GM19351 (cell line): ENCODE measurements around the gene GPR152.
"Not testable (repeated sequence)": the region's sequence is repeated elsewhere in the genome, so short reads cannot be mapped to it uniquely, and the experiment has no call there.

Experiments used
- ATAC-seq: cut with Tn5 transposase; IDR thresholded peaks from one replicate; pipeline ENCODE4 v1.9.1; 2021; ENCODE audit warnings: mild to moderate bottlenecking, moderate library complexity; ENCODE audit not compliant: unreplicated experiment

The GPR152 gene

DNA sequence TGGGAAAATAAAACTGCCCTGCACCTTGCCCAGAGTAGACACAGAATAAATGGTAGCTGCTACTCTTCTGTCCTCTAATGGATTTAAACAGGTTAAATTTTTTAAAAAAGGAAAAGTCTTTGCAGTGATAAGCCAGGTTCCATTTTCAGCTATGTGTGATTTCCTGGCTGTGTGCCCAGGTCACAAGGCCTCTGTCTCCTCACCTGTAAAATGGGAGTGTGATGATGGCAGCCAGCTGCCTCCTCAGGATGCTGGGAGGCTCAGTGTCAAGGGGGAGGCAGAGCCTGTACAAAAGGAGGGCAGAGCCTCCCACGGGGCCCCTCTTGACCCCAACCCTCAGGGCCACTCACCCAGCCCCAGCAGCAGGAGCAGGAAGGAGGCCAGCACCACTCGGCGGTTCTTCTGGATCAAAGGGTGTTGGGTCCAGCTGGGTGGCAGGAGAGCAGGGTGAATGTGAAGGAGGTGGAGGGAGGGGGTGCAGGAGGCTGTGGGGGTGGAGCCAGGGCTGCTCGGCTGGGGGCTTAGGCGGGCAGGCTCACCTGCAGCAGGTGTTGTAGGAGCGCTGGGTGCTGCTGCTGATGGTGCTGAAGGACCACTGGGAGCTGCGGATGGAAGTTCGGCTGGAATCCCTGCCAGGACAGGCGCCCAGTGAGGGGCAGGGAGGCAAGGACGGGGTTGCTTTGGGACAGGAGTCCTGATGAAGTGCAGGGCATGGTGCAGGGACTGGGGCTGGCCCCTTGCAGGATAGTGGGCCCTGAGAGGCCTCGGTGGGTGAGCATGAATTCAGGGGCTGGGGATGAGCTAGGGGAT lies 14.6 kb upstream of the GPR152 start:
- no peak for ATAC-seq

DNA sequence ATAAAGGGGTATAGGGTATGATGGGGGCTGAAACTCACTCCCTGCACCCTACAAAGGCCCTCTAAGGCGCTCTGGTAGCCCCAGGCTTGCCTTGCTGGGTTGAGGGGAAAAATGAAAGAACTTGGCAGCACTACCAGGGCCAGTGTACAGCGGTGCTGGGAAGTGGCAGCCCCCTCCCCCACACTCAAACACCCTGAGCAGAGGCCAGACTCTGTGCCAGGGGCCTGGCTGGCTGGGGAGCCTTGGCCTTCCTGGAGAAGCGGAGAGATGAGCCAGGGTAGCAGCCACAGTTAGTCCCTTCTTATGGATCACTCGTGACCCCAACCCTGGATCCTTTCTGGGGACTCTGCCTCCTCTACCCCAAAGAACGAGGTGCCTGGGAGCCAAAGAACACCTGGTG lies 13.8 kb upstream of the GPR152 start:
- no peak for ATAC-seq

DNA sequence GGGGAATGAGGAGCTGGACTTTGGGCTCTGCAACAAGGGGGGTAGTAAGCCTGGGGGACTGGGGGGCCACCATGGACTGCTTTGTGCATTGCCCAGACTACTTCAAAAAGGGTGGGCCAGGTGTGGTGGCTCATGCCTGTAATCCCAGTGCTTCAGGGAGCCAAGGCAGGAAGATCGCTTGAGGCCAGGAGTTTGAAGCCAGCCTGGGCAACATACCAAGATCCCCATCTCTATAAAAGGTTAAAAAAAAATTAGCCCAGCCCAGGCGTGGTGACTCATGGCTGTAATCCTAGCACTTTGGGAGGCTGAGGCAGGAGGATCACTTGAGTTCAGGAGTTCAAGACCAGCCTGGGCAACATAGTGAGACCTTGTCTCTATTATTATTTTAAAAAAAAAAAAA lies 13.0 kb upstream of the GPR152 start:
- ATAC-seq: not testable (repeated sequence)

DNA sequence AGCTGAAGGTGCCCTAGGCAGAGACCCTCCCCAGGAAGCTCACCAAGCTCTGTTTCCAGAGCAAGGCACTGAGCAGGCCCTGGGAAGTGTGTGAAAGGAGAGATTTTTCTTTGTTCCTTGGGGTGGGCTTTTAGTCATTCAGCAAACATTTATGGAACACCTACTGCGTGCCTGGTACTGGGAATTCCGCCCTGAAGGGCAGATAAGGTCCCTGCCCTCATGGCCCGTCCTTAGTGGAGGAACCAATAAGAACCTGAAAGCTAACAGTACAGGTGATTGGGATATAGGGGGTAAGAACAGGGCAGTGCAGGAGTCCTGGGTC lies 12.6 kb upstream of the GPR152 start:
- no peak for ATAC-seq

DNA sequence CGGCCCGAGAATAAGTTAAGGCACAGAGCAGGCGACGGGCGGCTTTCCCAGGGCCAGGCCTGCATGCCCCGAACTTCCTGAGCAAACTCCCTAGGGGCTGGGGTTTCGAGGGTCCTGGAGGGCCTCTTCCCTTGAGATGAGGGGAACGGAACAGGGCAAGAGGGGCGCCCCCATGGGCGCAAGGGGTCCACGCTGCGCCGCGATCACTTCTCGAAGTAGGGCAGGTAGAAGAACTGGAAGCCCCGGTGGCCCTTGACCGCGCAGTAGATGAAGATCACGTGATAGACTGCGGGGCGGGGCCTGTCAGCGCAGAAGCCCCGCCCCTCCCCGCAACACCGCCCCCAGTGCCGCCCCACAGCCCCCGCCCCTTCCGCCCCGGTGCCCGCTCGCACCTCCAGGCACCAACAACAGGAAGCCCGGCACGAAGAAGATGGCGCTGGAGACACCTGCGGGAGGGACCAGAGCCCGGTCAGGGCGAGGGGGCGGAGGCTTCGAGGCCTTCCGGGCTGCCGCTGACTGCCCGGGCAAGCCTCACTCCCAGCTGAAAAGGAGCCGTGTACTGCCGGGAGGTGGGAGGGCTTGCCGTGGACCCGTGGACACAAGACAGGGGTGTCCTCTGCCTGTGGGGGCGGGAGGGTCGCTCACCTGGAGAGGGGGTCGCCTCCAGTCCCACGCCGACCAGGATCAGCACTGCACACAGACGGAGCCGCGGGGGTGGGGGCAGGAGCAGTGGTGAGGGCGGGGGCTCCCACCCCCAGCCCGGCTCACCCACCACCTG lies 12.1 kb upstream of the GPR152 start:
- ATAC-seq: peak; percentile 55

DNA sequence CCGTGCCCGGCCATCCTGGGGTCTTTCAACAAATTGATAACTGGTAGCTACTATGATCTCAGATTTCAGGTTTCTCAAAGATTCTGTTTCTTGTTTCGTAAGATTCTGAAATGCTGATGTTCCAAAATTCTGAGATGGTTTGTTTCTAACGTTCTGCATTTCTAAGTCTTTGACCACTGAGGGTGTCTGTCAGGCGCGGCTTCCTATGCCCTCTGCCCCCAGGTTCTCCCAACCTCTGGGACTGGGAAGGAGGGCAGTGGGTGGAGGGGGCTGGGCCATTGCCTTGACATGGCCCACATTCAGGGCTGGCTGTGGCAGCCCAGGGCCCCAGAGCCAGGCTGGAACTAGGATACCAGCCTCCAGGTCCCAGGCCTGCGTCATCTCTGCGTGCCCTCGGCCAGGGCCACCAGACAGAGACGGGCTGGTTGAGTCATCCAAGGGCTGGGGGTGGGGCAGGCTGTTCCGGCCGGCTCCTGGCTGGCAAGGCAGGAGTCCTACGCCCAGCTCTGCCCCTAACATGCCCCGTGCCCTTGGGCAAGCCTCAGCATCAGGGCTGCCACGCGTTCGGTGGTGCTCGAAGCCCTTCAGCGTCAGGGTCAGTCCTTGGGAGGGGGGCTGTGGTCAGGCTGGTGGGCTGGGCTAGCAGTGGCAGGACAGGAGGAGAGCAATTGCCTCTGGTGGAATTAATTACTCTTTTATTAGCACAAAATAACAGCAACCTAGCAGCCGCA lies 11.3 kb upstream of the GPR152 start:
- no peak for ATAC-seq

DNA sequence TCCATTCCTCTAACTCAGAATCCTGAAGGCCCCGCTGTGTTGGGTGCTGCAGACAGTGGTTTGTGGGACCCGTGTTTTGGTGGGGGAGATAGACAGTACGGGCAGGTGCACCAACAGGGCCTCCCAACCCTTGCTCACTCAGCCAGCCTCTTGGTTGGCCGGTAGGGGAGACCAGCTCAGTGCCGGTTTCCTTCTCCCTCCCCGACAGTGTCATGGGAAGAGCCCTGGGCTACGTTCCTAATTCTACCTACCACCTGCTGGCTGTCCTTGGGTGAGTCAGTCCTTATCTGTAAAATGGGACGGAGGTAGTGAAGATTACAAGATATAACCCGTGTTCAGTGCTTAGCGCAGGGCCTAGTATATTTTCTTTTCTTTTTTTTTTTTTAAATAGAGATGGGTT lies 10.7 kb upstream of the GPR152 start:
- no peak for ATAC-seq

DNA sequence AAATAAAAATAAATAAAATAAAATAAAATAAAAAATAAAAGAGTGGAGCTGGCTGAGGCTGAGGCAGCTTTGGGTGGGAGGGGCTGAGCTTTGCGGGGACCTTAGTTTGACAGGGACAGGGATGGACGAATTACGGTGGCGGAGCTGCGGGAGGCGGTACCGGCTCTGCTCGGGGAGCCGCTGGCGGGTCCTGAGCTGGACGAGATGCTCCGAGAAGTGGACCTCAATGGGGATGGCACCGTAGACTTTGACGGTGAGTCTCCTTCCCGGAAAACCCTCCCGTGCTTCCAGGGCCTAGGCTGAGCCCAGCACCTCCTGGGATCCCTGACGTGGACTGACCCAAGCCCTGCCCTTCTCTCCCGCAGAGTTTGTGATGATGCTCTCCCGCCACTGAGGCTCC lies 5.7 kb upstream of the GPR152 start:
- ATAC-seq: no peak

DNA sequence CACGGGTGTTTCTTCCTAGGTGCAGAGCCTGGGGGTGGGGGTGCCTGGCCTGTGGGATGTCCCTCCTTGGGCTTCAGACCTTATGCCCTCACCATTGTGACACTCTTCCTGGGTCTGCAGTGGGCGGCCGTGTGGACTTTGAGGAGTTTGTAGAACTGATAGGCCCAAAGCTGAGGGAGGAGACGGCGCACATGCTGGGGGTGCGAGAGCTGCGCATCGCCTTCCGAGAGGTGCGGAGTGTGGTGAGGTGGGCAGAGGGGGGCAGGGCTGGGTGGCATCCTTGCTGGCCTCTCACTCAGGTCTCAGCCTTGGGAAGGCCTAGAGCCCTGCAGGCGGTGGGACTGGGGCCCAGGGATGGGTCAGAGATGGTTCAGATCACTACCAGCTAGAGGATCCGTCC lies 4.9 kb upstream of the GPR152 start:
- ATAC-seq: no peak

DNA sequence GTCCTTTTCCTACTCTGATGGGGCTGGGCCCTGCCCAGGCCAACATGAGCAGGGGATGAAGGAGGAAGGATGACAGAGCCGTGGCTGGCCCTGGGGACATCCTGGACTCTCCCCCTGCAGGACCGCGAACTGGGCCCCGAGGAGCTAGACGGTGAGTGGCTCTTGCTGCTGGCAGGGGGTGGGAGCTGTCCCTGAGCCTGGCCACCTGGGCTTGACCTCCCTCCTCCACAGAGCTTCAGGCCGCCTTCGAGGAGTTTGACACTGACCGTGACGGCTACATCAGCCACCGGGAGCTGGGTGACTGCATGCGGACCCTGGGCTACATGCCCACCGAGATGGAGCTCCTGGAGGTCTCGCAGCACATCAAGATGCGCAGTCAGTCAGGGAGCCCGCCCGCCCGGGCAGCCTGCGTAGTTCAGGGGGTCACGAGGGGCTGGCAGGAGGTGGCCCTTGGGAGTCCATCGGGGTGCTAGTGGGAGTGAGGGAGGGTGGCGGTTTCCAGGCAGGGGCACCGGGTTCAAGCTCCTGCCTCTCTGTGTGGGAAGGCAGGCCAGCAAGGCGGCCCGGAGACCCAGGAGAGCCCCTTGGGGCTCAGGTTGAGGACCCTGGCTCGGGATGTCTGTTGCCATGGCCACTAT lies 3.7 kb upstream of the GPR152 start:
- ATAC-seq: no peak

DNA sequence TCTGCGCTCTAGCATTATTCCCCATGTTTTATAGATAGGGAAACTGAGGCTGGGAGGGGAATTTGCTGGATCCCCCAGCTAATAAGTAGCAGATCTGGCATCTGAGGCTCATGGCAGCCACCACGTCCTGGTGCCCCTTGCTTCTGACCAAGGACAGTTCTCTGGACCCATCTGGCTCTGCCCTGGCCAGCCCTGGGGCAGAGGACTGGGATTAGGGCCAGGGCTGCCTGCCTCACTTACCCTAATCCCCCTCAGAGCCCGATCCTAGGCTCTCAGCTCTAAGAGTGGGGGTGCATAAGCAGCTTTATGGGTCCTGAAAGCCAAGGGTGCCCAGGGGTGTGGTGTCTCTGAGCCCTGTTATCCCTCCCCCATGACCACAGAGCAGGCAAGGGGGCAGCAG lies 2.5 kb upstream of the GPR152 start, which contains the start of gene CABP4:
Gene CABP4 (plus strand): TSS at position 301 of the 400 bp plus-strand sequence. CDS start 70 bp downstream, at position 371.
- ATAC-seq: no peak

DNA sequence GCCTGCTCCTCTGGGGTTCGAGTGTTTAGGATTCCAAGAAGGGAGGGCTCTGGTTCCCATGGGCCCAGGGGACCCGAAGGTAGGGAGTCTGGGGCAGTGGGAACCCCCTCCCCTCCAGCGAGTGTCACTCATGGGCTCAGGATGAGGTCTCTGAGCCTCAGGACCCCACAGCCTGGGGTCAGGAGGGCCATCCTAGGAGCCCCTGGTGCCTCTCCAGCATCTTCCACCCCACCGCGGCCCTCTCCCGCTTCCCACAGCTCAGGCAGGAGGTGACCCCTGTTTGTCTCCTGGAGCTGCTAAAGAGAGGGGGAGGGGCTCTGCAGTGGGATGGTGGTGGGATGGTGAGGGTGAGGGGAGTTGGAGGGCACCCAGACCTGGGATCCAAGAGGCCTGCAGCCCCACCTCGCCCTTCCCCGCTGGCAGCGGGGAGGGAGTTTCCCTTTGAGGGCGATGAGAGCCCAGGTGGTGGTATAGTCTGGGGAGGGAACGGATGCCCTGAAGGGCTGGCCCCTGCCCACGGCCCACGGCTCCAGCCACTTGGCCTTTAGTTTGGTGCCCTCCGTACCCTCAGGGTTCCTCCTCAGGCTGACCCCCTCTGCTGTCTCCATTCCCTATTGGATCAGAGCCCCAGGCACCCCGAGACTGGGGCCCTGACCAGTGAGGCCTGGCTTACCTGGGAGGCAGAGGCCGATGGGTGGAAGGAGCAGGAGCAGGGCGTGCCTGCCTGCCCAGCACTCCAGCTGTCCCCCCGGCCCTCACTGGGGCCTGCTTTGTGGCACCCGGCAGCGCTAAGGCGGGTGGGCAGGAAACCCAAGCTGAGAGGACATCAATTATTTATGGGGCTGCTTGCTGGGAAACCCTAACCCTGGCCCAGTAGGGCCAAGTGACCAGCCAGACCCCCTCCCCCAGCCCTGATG lies 1.5 kb upstream of the GPR152 start:
- no peak for ATAC-seq

DNA sequence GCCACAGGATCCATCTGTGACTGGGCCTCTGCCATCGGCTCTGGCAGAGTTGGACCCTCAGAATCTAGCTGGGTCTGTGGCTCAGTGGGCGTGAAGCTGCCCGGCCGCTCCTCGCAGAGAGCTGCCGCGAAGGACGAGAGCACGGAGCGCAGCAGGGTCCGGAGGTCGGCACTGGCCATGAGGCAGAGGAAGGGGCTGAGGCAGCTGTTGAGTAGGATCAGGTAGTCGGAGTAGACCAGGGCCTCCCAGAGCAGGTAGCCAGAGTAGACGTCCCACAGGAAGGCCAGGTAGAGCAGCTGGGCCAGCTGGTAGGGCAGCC lies 912 bp downstream of the GPR152 start:
- no peak for ATAC-seq

DNA sequence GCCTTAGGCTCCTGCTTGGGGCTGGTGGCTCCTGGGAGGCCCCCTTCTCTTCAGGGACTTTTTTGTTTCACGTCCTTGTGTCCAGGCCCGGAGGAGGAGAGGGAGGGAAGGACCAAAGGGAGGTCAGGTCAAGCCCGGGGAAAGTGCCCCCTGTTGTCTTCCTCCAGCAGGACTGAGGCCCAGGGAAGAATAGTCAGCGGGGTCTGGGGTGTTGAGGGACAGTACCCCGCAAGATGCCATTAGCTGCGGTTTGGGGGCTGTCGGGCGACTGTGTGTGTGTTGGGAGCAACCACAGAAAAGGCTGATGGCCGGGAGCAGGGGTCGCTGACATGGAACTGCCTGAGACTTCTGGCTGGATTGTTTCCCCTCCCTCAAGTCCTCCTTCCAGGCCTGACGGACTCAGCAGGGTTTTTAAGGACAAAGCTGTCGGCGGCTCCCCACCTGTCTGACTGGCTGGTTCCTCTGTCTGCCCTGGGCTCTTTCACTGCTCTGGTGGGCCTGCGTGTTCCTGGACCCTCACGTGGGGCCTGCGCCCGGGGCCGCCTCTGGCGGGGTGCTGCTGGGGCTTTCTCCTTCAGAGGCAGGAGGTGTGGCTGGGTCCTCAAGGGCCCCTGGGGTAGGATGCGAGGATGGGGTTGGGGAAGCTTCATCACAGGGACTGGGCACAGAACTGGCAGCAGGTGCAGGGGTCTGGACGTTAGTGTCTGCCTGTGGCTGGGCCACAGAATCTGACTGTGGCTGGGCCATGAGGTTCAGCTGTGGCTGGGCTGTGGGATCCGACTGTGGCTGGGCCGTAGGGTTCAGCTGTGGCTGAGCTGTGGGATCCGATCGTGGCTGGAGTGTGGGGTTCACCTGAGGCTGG lies 1.5 kb downstream of the GPR152 start:
- ATAC-seq: no peak

DNA sequence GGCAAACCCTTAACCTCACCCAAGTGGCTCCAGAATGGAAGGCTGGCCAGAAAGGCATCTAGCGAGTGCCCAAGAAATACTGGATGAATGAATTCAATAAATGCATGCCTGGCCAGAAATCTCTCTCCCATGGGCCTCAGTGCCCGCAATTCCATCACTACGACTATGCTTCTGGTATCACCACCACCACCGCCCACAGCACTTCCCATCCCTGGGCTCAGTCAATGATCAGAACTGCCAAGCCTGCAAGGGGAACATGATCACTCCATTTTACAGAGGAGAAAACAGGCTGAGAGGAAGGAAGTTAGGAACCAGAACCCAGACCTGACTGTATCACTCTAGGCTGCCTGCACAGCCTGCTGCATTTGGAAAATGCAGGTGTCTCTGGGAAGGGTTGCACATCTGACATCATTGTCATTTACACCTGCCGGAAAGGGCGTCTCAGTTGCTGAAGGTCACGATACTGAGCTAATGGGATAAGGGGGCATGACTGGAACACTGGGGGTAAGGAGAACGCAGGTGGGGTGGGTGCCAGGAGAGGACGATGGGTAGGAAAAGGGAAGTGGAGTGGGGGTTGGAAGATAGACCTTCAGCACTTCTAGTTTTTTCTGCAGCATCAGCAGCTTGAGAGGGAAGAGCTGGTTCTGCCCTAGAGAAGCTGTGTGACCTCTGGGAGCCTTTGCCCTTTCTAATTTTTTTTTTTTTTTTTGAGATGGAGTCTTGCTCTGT lies 3.2 kb downstream of the GPR152 start:
- no peak for ATAC-seq

DNA sequence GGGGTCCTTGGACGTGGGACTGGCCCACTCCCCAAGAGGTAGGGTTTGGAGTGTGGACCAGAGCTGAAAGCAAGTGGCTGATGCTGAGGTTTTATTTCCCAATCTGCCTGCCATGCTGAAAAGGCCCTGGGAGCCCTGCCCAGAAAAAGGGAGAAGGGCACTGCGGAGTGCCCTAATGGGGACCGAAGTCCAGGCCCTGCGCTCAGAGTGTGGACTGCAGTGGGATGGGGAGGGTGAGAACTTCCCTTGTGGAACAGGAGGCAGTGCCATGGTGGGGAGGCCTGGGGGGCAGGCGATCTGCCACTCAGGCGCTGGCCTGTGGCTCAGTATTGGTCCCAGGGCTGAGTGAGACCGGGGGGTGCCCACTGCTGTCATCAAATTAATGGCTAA lies 4.3 kb downstream of the GPR152 start:
- no peak for ATAC-seq

DNA sequence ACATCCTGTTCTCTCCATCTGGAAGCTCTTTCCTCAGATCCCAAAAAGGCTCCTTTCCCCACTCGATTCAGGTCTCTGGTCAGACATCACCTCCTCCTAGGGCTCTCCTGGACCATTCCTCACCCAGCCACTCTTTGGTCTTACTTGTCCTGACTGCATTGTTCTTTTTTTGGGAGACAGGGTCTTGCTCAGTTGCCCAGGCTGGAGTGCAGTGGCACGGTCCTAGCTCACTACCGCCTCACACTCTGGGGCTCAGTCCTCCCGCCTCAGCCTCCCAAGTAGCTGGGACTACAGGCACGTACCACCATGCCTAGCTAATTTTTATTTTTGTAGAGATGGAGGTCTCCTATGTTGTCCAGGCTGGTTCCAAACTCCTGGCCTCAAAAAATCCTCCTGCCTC lies 7.0 kb downstream of the GPR152 start:
- no peak for ATAC-seq

DNA sequence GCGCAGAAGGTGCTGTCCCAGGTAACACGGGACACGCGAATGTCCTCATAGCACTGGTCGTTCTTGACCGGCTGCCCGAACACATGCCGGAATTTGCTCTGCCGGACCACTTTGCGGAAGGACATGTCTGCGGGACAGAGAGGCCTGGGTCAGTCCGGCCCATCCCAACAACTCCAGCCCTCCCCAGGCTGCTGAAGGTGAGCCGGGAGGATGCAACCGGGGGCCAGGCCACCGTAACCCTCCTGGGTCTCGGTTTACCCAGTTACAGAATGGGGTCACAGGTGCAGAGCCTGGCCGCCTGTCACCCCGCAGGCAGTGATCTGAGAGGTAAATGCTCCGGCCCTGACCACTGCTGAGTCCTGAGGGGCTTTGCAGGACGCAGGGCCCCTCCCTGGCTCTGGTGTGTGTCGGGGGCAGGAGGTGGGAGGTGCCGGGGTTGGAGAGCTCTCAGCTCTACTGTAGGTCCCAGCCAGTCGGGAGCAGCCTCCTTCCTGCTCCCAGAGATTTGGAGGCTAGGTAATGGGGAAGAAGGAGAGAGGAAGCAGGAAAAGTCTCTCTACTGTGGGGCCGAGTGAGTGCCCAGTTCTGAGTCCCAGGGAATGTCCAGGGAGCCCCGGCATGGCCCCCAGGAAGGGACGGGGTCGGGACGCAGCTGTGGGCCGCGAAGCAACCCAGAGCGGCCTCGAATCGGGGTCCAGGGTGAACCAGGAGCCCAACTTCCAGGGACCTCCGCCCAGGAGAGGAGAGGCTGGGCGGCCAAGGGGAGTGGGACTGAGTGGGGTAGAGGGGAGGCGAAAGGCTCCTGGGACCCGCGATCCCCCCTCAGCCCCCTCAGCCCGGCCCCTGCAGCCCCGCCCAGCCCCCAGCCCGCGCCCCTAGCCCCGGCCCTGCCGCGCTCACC lies 9.8 kb downstream of the GPR152 start:
- ATAC-seq: no peak
